Activated B cell treated with CpG ODN at 0.5 μM for 24 hours (primary cell): ENCODE results near the gene PTGES3. TPM values are rescaled to one million over a fixed set of nuclear protein-coding genes. Genes with fewer than 3 reads are reported as not detected.

Experiments used
- ATAC-seq: fragments of 200-7000 bp; cut with Tn5 transposase; one replicate; pipeline ENCODE4 v1.10.0; 2021; ENCODE audit warnings: low read depth, mild to moderate bottlenecking, moderate library complexity
- CTCF ChIA-PET: fragments of 350-600 bp; sonication (Branson Sonifier 250); formaldehyde crosslinking; loops from one replicate; lab custom pipeline; 2021; ENCODE audit warnings: antibody characterized with exemption; lab: Charles Lee
- POLR2A ChIA-PET: fragments of 350-600 bp; sonication (Branson Sonifier 250); formaldehyde crosslinking; loops from one replicate; lab custom pipeline; 2021; ENCODE audit warnings: antibody characterized with exemption; lab: Charles Lee
- DNase-seq: peaks from one replicate; pipeline ENCODE4 v3.0.0; 2022
- H3K27ac Mint-ChIP-seq: one replicate; pipeline ENCODE4 v1.8.0; 2020; ENCODE audit warnings: mixed read lengths
- H3K27me3 Mint-ChIP-seq: one replicate; pipeline ENCODE4 v1.8.0; 2021; ENCODE audit warnings: mixed read lengths
- H3K36me3 Mint-ChIP-seq: one replicate; pipeline ENCODE4 v1.8.0; 2021; ENCODE audit warnings: low read depth, mixed read lengths
- H3K4me1 Mint-ChIP-seq: one replicate; pipeline ENCODE4 v1.8.0; 2021; ENCODE audit warnings: mixed read lengths
- H3K4me3 Mint-ChIP-seq: one replicate; pipeline ENCODE4 v1.8.0; 2020; ENCODE audit warnings: mild to moderate bottlenecking, mixed read lengths
- H3K9me3 Mint-ChIP-seq: one replicate; pipeline ENCODE4 v1.8.0; 2020; ENCODE audit warnings: mixed read lengths
- intact Hi-C: fragments of 100-400 bp; cut with micrococcal nuclease; formaldehyde crosslinking; loops from one replicate; pipeline ENCODE4 v1.15.1; 2024
- total RNA-seq: library from RNA; stranded (reverse); gene quantifications from 2 replicates; pipeline ENCODE4 v1.2.3, GENCODE V29; 2022
- TF ChIP-seq, protein P1 (sequence below): fragments of 200-600 bp; IDR thresholded peaks from one replicate; pipeline ENCODE4 v1.8.0; 2022; ENCODE audit warnings: antibody characterized with exemption, mild to moderate bottlenecking

Gene PTGES3
- total RNA-seq, 1 donor from 2014 or later: 183 TPM

DNA sequence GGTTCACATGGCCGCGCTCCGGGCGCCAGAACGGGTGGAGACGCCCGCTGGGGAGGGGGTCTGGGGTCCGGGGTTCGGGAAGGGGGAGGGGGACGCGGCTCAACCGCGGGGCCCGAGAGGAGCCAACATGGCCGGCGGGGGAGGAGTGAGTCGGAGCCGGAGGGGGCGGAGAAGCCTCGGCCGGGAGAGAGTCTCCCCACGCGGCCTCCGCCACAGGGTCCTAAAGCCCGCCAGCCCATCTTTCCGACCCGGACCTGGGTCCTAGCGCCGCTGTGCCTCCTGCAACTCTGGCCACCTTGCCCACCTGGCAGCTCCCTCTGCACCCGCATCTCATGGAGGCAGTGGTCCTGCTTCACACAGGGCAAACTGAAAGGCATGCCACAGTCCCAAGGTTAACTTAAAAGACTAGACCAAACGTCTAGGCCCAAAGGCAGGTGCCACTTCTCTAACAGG is 57.9 kb downstream of the PTGES3 start, which contains the start of gene BAZ2A:
BAZ2A (minus strand) TSS at position 147 of the 453 bp plus-strand sequence. CDS start 12,796 bp downstream, outside the sequence.
- peaks cover 80% of the 10 kb centered on the region for H3K4me1 Mint-ChIP-seq
- peak within 1 kb of the TSS; percentile 88 for H3K27ac Mint-ChIP-seq
- intact Hi-C loops: loop anchor here (1.0 to 10.0 kb wide), 6 partner anchors 29 to 615 kb away; partner anchors contain the start of genes APOF, IL23A, PAN2 and PTGES3
- TF ChIP-seq, protein P1, sequence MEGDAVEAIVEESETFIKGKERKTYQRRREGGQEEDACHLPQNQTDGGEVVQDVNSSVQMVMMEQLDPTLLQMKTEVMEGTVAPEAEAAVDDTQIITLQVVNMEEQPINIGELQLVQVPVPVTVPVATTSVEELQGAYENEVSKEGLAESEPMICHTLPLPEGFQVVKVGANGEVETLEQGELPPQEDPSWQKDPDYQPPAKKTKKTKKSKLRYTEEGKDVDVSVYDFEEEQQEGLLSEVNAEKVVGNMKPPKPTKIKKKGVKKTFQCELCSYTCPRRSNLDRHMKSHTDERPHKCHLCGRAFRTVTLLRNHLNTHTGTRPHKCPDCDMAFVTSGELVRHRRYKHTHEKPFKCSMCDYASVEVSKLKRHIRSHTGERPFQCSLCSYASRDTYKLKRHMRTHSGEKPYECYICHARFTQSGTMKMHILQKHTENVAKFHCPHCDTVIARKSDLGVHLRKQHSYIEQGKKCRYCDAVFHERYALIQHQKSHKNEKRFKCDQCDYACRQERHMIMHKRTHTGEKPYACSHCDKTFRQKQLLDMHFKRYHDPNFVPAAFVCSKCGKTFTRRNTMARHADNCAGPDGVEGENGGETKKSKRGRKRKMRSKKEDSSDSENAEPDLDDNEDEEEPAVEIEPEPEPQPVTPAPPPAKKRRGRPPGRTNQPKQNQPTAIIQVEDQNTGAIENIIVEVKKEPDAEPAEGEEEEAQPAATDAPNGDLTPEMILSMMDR: no peak
- peak; percentile 74 for DNase-seq
- ChIA-PET CTCF (no interaction called here), POLR2A (interaction anchor here (0.6 to 4.5 kb wide), 12 partner anchors 9 to 513 kb away, joined by 3 to 70 read pairs (median 9); partner anchors contain the start of genes ATP5F1B, NACA, PTGES3 and ZC3H10)
- ATAC-seq: peak; percentile 62
- H3K9me3 Mint-ChIP-seq: no peaks in the 10 kb centered on the region
- H3K4me3 Mint-ChIP-seq: peak within 1 kb of the TSS; percentile 96
- no peaks in the 10 kb centered on the region for H3K27me3 Mint-ChIP-seq
- H3K36me3 Mint-ChIP-seq: peaks cover 29% of the 10 kb centered on the region

DNA sequence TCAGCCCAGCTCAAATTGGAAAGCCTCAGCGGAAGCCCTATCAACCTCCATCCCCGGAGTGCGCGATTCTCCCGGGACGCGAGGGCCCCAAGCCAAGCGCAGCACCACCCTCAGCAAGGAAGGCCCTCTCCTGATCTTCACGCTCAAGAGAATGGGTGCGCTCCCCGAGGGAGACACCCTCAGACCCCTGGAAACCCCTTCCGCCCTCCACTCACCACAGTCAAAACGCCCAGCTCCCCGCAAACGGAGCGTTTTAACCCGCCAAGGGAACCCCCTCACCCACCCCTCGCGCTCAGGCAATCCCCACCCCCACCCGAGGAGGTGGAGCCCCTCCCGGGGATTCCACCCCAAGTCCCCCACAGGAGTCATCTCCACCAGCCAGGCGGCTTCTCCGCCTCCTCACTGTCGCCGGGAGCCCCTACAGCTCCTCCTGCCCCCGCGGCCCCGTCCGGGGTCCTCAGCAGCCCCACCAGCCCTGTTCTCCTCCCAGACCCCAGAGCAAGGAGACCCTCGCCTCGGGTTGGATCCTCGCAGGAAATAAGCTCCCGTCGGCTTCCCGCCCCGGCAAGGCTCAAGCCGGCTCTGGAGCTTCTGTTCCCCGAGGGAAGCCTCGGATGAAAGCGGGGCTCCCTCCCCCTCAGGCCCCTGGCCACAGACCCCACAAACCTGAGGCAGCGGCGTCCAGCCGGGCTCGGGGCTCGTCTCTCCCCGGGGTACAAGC is 58.5 kb downstream of the PTGES3 start:
- Mint-ChIP-seq H3K27me3 (no peaks in the 10 kb centered on the region), H3K36me3 (peaks cover 31% of the 10 kb centered on the region), H3K27ac (peak overlapping the region; percentile 88), H3K9me3 (no peaks in the 10 kb centered on the region), H3K4me1 (peaks cover 79% of the 10 kb centered on the region), H3K4me3 (peak overlapping the region; percentile 96)
- intact Hi-C loops: loop anchor here (1.0 to 10.0 kb wide), 8 partner anchors 30 to 615 kb away; partner anchors contain the start of genes APOF, IL23A, NACA and PAN2
- ATAC-seq: peak; percentile 12
- TF ChIP-seq, protein P1: no peak
- ChIA-PET CTCF (interaction anchor here (0.6 to 1.4 kb wide), 3 partner anchors 50 to 58 kb away, joined by 3 to 11 read pairs (median 3); partner anchors contain the start of gene PTGES3), POLR2A (interaction anchor here (0.6 to 4.5 kb wide), 22 partner anchors 6 to 654 kb away, joined by 3 to 70 read pairs (median 6); partner anchors contain the start of genes ATP5F1B, NACA, PAN2 and PTGES3)
- DNase-seq: peak; percentile 46

DNA sequence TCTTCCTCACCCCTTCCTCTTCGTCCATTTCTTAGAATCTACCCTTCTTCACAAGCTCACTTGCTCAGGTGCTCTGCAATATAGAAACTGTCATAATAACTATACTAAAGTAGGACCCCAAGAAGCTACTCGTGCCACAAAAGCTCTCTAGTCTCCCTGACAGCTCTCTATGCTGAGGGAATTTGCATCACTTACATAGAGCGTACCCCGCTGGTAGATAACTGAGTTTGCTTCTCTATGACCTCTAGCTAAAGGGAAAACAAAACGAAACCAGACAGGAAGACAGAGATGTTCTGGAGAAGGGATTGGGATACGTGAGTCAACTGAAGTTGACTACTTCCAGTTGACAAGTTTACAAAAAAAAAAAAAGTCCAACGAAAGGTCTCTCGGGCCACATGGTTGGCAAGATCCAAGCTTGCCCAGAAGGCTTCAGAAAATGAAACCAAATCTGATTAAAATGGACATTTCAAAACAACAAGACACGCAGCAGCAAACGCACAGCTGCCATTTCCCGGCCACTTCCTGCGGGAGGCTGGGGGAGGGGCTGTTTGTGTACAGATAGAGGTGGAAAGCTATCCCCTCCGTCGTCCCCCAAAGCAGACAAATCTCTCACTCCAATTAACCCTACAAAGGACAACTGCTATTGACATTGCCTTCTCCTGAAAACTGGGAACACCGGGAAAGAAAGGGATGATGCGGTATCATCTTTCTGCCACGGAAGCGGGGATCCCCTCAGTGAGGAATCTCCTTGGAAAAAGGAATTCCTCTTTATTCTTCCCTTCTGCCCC is 59.2 kb downstream of the PTGES3 start:
- ChIA-PET POLR2A (interaction anchor here (0.6 to 4.5 kb wide), 23 partner anchors 7 to 655 kb away, joined by 3 to 70 read pairs (median 6); partner anchors contain the start of genes ATP5F1B, NACA, PAN2 and PTGES3), CTCF (interaction anchor here (0.6 to 7.9 kb wide), 7 partner anchors 7 to 440 kb away, joined by 3 to 55 read pairs (median 3); partner anchors contain the start of genes ATP5F1B and PTGES3)
- TF ChIP-seq, protein P1: no peak
- peaks cover 36% of the 10 kb centered on the region for H3K36me3 Mint-ChIP-seq
- peaks cover 79% of the 10 kb centered on the region for H3K4me1 Mint-ChIP-seq
- intact Hi-C loops: loop anchor here (1.0 to 5.0 kb wide), 3 partner anchors 7 to 96 kb away; partner anchors contain the start of gene NACA
- DNase-seq: peak; percentile 46
- no peaks in the 10 kb centered on the region for H3K9me3 Mint-ChIP-seq
- no peaks in the 10 kb centered on the region for H3K27me3 Mint-ChIP-seq
- peak overlapping the region; percentile 96 for H3K4me3 Mint-ChIP-seq
- ATAC-seq: peak; percentile 12
- H3K27ac Mint-ChIP-seq: peak overlapping the region; percentile 88

DNA sequence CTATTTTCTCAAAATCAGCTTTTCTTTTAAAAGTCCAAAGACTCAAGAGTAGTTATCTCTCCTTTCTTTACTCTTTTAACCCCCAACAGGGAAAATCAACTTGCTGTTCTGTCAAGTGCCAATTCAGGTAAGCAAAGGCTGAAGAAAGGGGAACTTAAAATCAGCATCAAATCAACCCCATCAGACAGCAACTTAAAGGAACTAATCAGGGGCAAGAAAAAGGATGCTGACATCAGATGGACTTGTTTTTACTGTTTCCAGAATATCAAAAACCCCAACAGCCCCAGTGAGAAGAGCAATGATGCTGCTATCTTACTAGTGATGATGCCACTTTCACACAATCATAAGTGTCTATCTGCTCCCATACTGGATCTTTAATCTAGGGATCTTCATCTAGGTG is 61.4 kb downstream of the PTGES3 start:
- Mint-ChIP-seq H3K4me3 (peak overlapping the region; percentile 28), H3K27ac (peak overlapping the region; percentile 76), H3K27me3 (no peaks in the 10 kb centered on the region), H3K4me1 (peaks cover 71% of the 10 kb centered on the region), H3K9me3 (no peaks in the 10 kb centered on the region), H3K36me3 (peaks cover 50% of the 10 kb centered on the region)
- intact Hi-C loops: loop anchor here (5.0 kb wide), 1 partner anchor 34 kb away; no protein-coding TSS in a partner anchor
- TF ChIP-seq, protein P1: no peak
- ATAC-seq (peak; percentile 8), DNase-seq (no peak)
- CTCF ChIA-PET: interaction anchor here (7.9 kb wide), 1 partner anchor 9 kb away, joined by 55 read pairs; no protein-coding TSS in a partner anchor
- POLR2A ChIA-PET: interaction anchor here (1.5 to 3.6 kb wide), 3 partner anchors 9 to 99 kb away, joined by 6 to 33 read pairs (median 8); partner anchors contain the start of genes NACA and PTGES3
